DND-41 (cell line): ENCODE results near the gene GTPBP2.
"Not testable (repeated sequence)": the region's sequence is repeated elsewhere in the genome, so short reads cannot be mapped to it uniquely, and the experiment has no call there.

ENCODE experiments used
- ATAC-seq: fragments of 200-7000 bp; cut with Tn5 transposase; 3 replicates; pipeline ENCODE4 v1.9.1; 2021; ENCODE audit warnings: low read depth; ENCODE audit not compliant: insufficient read depth
- DNase-seq: peaks from one replicate; pipeline ENCODE4 v3.0.0-alpha.2; 2020
- H2AFZ ChIP-seq: 2 replicates; pipeline ENCODE4 v1.6.0; 2012; ENCODE audit warnings: low read depth, low read length
- H3K27ac ChIP-seq: 2 replicates; pipeline ENCODE4 v1.5.1; 2012; ENCODE audit warnings: low read length, inconsistent platforms
- H3K27me3 ChIP-seq: fragments of 200-600 bp; sonication (generic); 2 replicates; pipeline ENCODE4 v1.6.0; 2012; ENCODE audit warnings: low read length, mild to moderate bottlenecking, inconsistent platforms; ENCODE audit not compliant: insufficient read depth, poor library complexity
- H3K36me3 ChIP-seq: 2 replicates; pipeline ENCODE4 v1.5.1; 2012; ENCODE audit warnings: low read length, inconsistent platforms; ENCODE audit not compliant: insufficient read depth
- H3K4me1 ChIP-seq: 2 replicates; pipeline ENCODE4 v1.5.1; 2012; ENCODE audit warnings: mild to moderate bottlenecking, low read length; ENCODE audit not compliant: insufficient read depth
- H3K4me2 ChIP-seq: 2 replicates; pipeline ENCODE4 v1.6.0; 2012; ENCODE audit warnings: mild to moderate bottlenecking, moderate library complexity, low read length, inconsistent platforms; ENCODE audit not compliant: insufficient read depth
- H3K4me3 ChIP-seq, 2 experiments: fragments of 200-600 bp in 1 of 2; shearing (Covaris generic) in 1 of 2; 2 replicates each; pipeline ENCODE4 v1.5.1; 2012 to 2016; ENCODE audit warnings: inconsistent platforms in 2 of 2, low read length in 2 of 2, mild to moderate bottlenecking in 2 of 2, low read depth in 1 of 2, moderate library complexity in 1 of 2
- H3K79me2 ChIP-seq: 2 replicates; pipeline ENCODE4 v1.6.0; 2012; ENCODE audit warnings: low read length, inconsistent platforms; ENCODE audit not compliant: insufficient read depth
- H3K9ac ChIP-seq: 2 replicates; pipeline ENCODE4 v1.6.0; 2012; ENCODE audit warnings: low read depth, mild to moderate bottlenecking, inconsistent platforms, low read length, moderate library complexity
- H3K9me3 ChIP-seq: 2 replicates; pipeline ENCODE4 v1.5.1; 2012; ENCODE audit warnings: low read length, moderate library complexity, mild to moderate bottlenecking, inconsistent platforms; ENCODE audit not compliant: insufficient read depth, severe bottlenecking
- H4K20me1 ChIP-seq: 2 replicates; pipeline ENCODE4 v1.6.0; 2012; ENCODE audit warnings: low read length; ENCODE audit not compliant: insufficient read depth
- EZH2 ChIP-seq: IDR thresholded peaks from 3 replicates; pipeline ENCODE4 v1.6.1; 2012; ENCODE audit warnings: borderline replicate concordance, low read depth, mild to moderate bottlenecking, moderate library complexity, low read length, inconsistent platforms; ENCODE audit not compliant: severe bottlenecking
- TF ChIP-seq, protein P1 (sequence below): IDR thresholded peaks from 2 replicates; pipeline ENCODE4 v1.5.1; 2012; ENCODE audit warnings: borderline replicate concordance, low read length, moderate library complexity, mild to moderate bottlenecking; ENCODE audit not compliant: poor library complexity, severe bottlenecking; ENCODE audit errors: extremely low read depth

GTPBP2 gene

DNA sequence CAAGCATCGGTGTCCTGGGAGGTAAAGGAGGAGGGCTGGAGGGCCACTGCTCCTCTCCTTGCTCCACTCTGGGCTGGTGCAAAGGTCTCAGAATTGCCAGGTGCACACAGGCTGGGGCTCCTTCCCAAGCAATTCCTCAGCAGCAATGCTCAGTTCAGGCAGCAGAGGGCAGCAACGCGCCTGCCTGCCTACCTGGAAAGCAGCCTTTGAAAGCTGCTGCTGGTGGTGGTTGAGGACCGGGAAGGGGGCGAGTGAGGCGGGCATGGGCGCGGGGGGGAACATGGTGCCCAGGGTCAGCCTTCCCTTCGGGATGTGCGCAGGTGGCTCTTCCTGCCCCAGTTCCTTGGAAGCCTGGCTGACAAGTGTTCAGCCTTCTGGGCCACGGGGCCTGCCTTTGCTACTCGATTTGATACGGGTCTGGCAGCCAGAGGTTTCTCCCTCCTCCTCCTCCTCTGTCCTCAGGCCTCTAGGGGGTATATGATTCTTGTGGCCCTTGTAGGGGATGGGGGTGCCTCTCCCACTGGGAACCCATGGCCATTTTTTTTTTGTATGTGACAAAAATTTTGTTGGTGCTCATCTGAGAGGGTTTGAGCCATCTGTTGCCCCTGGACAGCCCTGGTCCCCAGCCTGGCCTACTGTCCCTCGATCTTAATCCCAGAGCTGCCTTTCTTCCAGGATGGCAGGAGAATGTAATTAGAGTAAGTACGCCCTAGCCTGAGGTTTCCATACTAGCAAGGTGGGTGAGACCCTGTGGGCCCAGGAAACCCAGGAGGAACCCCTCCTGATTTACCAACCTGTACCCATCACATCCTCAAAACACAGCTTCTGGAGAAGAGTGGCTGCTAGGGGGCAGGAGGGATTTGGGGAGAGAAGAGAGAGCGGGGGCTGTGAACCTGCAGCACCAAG is 38.4 kb upstream of the GTPBP2 start:
- TF ChIP-seq, protein P1, sequence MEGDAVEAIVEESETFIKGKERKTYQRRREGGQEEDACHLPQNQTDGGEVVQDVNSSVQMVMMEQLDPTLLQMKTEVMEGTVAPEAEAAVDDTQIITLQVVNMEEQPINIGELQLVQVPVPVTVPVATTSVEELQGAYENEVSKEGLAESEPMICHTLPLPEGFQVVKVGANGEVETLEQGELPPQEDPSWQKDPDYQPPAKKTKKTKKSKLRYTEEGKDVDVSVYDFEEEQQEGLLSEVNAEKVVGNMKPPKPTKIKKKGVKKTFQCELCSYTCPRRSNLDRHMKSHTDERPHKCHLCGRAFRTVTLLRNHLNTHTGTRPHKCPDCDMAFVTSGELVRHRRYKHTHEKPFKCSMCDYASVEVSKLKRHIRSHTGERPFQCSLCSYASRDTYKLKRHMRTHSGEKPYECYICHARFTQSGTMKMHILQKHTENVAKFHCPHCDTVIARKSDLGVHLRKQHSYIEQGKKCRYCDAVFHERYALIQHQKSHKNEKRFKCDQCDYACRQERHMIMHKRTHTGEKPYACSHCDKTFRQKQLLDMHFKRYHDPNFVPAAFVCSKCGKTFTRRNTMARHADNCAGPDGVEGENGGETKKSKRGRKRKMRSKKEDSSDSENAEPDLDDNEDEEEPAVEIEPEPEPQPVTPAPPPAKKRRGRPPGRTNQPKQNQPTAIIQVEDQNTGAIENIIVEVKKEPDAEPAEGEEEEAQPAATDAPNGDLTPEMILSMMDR = peak; percentile 98
- no peak for TF ChIP-seq EZH2
- no peak overlapping the region for H3K27ac ChIP-seq
- H3K36me3 ChIP-seq = peaks cover 16% of the 10 kb centered on the region
- H3K4me3 ChIP-seq = no peak overlapping the region
- H3K27me3 ChIP-seq = no peaks in the 10 kb centered on the region
- ATAC-seq (peak; percentile 85), DNase-seq (peak; percentile 86)
- H4K20me1 ChIP-seq = peaks cover 4% of the 10 kb centered on the region; the same call in 1 of the 2 replicates
- no peak overlapping the region for H2AFZ ChIP-seq
- H3K9ac ChIP-seq = no peak overlapping the region
- 0 out of 2 replicates have a peak overlapping the region, but pooled peaks have one; percentile 10 for H3K4me2 ChIP-seq
- H3K79me2 ChIP-seq = no peaks in the 10 kb centered on the region
- no peaks in the 10 kb centered on the region for H3K9me3 ChIP-seq
- H3K4me1 ChIP-seq = peaks cover 3% of the 10 kb centered on the region

DNA sequence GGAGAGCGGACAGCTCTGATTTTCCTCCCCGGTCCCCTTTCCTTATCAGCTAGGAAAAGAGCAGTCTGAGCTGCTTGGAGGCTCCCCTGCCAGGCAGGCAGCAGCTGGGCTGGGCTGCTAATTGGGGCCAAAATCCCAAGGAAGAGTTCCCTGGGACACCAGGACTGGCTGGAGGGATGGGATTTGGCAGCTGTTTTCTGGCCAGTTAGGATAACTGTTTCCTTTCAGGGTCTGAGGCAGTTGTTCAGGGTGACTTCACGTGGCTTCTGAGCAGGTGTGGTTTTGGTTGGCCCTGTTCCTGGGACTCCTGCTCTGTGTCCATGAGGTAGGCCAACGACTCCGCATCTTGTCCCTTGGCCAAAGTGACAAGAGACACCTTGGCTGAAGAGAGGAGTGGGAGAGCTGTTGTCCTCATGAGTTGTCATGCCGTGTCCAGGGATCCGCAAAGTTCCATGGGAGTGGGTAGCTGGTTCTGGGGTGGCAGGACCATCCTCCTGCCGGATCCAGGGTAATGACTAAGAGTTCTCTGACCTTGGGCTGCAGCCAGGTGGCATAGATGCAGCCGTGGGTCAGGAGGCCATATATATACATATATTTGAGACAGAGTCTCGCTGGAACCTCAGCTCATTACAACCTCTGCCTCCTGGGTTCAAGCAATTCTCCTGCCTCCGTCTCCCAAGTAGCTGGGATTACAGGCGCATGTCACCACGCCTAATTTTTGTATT is 37.3 kb upstream of the GTPBP2 start:
- H3K79me2 ChIP-seq = no peaks in the 10 kb centered on the region
- H3K4me3 ChIP-seq = no peak overlapping the region
- H4K20me1 ChIP-seq = peaks cover 4% of the 10 kb centered on the region; the same call in 1 of the 2 replicates
- H3K4me2 ChIP-seq = no peak overlapping the region
- no peaks in the 10 kb centered on the region for H3K9me3 ChIP-seq
- H3K27ac ChIP-seq = no peak overlapping the region
- H3K36me3 ChIP-seq = peaks cover 5% of the 10 kb centered on the region
- H3K9ac ChIP-seq = no peak overlapping the region
- no peak for ATAC-seq
- H2AFZ ChIP-seq = no peak overlapping the region
- no peaks in the 10 kb centered on the region for H3K27me3 ChIP-seq
- DNase-seq = no peak
- H3K4me1 ChIP-seq = peaks cover 3% of the 10 kb centered on the region
- TF ChIP-seq, protein P1 = no peak
- no peak for TF ChIP-seq EZH2

DNA sequence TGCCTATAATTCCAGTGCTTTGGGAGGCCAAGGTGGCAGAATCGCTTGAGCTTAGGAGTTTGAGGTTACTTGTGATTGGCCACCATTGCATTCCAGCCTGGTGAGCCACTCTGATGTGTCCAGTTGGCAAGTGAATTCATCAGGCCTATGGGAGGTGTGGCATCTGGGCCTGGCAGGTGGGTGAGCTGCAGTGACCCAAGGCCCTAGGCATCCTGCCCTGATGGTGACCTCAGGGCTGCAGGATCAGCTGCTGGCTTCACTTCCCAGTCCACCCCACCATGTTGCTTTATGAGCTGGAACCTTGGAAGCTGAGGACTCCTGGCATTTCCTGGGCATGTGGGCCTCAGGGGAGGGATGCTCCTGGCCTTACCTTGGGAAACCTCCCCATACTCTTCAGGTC is 36.3 kb upstream of the GTPBP2 start:
- no peak overlapping the region for H3K9ac ChIP-seq
- H3K4me2 ChIP-seq = no peak overlapping the region
- no peak overlapping the region for H3K4me3 ChIP-seq
- peaks cover 3% of the 10 kb centered on the region for H3K4me1 ChIP-seq
- ATAC-seq (no peak), DNase-seq (no peak)
- no peaks in the 10 kb centered on the region for H3K27me3 ChIP-seq
- H3K9me3 ChIP-seq = no peaks in the 10 kb centered on the region
- no peaks in the 10 kb centered on the region for H3K79me2 ChIP-seq
- H3K36me3 ChIP-seq = no peaks in the 10 kb centered on the region
- TF ChIP-seq, protein P1 = no peak
- no peak for TF ChIP-seq EZH2
- H3K27ac ChIP-seq = no peak overlapping the region
- peaks cover 4% of the 10 kb centered on the region; the same call in 1 of the 2 replicates for H4K20me1 ChIP-seq
- no peak overlapping the region for H2AFZ ChIP-seq

DNA sequence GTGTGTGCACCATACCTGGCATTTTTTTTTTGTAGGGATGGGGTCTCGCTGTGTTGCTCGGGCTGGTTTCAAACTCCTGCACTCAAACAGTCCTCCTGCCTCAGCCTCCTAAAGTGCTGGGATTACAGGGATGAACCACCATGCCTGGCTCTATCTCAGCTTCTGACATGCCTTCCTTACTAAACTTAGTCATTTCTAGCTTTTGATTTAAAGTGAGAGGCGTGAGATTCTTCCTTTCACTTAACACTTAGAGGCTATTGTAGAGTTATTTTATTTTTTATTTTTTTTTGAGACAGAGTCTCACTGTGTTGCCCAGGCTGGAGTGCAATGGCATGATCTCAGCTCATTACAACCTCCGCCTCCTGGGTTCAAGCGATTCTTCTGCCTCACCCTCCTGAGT is 33.9 kb upstream of the GTPBP2 start:
- not testable (repeated sequence) for ATAC-seq, H2AFZ ChIP-seq, H3K9ac ChIP-seq, H3K4me3 ChIP-seq, H3K27me3 ChIP-seq, H3K4me2 ChIP-seq, H3K36me3 ChIP-seq, H4K20me1 ChIP-seq, H3K4me1 ChIP-seq, H3K79me2 ChIP-seq, H3K27ac ChIP-seq, H3K9me3 ChIP-seq, DNase-seq
